Smooth muscle cell (in vitro differentiated cells): ENCODE measurements around the gene KCNE3. TPM values are rescaled to one million over a fixed set of nuclear protein-coding genes. Genes with fewer than 3 reads are reported as not detected.

Source experiments
- DNase-seq: peaks from one replicate; lab custom pipeline; 2025; ENCODE audit not compliant: unreplicated experiment; lab: John Stamatoyannopoulos, UW
- H2AFZ ChIP-seq: fragments of 200-600 bp; sonication (generic); 2 replicates; pipeline ENCODE4 v1.6.0; 2016; ENCODE audit warnings: antibody characterized with exemption, low read depth, mild to moderate bottlenecking
- H3F3A ChIP-seq: fragments of 200-600 bp; sonication (generic); 2 replicates; pipeline ENCODE4 v1.6.0; 2017; ENCODE audit warnings: antibody characterized with exemption, low read depth
- H3K27ac ChIP-seq: fragments of 200-600 bp; sonication (generic); 2 replicates; pipeline ENCODE4 v1.5.1; 2016; ENCODE audit warnings: low read depth, mild to moderate bottlenecking
- H3K27me3 ChIP-seq: fragments of 200-600 bp; sonication (generic); 2 replicates; pipeline ENCODE4 v1.6.1; 2016; ENCODE audit warnings: low read depth, mild to moderate bottlenecking
- H3K36me3 ChIP-seq: fragments of 200-600 bp; sonication (generic); 2 replicates; pipeline ENCODE4 v1.5.1; 2016; ENCODE audit warnings: low read depth
- H3K4me1 ChIP-seq: fragments of 200-600 bp; sonication (generic); 2 replicates; pipeline ENCODE4 v1.5.1; 2016; ENCODE audit warnings: low read depth
- H3K4me2 ChIP-seq: fragments of 200-600 bp; sonication (generic); 2 replicates; pipeline ENCODE4 v1.6.0; 2016; ENCODE audit warnings: mild to moderate bottlenecking
- H3K4me3 ChIP-seq: fragments of 200-600 bp; sonication (generic); 2 replicates; pipeline ENCODE4 v1.5.1; 2016; ENCODE audit warnings: mild to moderate bottlenecking
- H3K79me2 ChIP-seq: fragments of 200-600 bp; sonication (generic); 2 replicates; pipeline ENCODE4 v1.6.0; 2016; ENCODE audit warnings: low read depth, mild to moderate bottlenecking
- H3K9ac ChIP-seq: fragments of 200-600 bp; sonication (generic); 2 replicates; pipeline ENCODE4 v1.6.0; 2016; ENCODE audit warnings: low read depth
- H3K9me3 ChIP-seq: fragments of 200-600 bp; sonication (generic); replicated peaks from 2 replicates; pipeline ENCODE4 v1.5.1; 2016; ENCODE audit warnings: low read depth
- H4K20me1 ChIP-seq: fragments of 200-600 bp; sonication (generic); 2 replicates; pipeline ENCODE4 v1.6.0; 2016; ENCODE audit warnings: low read depth
- CTCF ChIP-seq: fragments of 200-600 bp; sonication (generic); IDR thresholded peaks from 2 replicates; pipeline ENCODE4 v1.5.1; 2017; ENCODE audit warnings: borderline replicate concordance, mild to moderate bottlenecking, antibody characterized with exemption; ENCODE audit not compliant: insufficient read depth, poor library complexity, severe bottlenecking
- WGBS: methylation state at CpG from one replicate; pipeline ENCODE4 v1.1.7; 2016; ENCODE audit warnings: low lambda C conversion rate; 5-methylcytosine and 5-hydroxymethylcytosine counted together
- polyA plus RNA-seq: library from polyadenylated mRNA; unstranded; fragments of >200 nt; fragmentation: Nextera tagmentation; extraction: Ambion mirVana; gene quantifications from 2 replicates; pipeline ENCODE4 v1.2.1, GENCODE V29; 2016
- total RNA-seq: library from RNA; depleted of rRNA; stranded (reverse); fragments of >200 nt; gene quantifications from 2 replicates; pipeline ENCODE4 v1.2.3, GENCODE V29; 2014

The KCNE3 gene
- total and polyA plus RNA-seq, 2 experiments from 2014 or later: 3.9 to 5.1 TPM

- H3K9me3 ChIP-seq: no peaks in the 10 kb centered on the region
- H3K27me3 ChIP-seq: no peaks in the 10 kb centered on the region
- H3K27ac ChIP-seq: no peak overlapping the region
- no peak overlapping the region for H3K4me3 ChIP-seq
- peaks cover 15% of the 10 kb centered on the region for H3F3A ChIP-seq
- H3K4me2 ChIP-seq: no peak overlapping the region
- peaks cover 5% of the 10 kb centered on the region for H3K4me1 ChIP-seq
- no peak for DNase-seq
- no peaks in the 10 kb centered on the region for H4K20me1 ChIP-seq
- TF ChIP-seq CTCF: no peak
- WGBS: 100% methylated on average over 1 of the region's 1 CpG
- no peak overlapping the region for H3K9ac ChIP-seq
- no peak overlapping the region for H2AFZ ChIP-seq
- no peaks in the 10 kb centered on the region for H3K36me3 ChIP-seq
- no peaks in the 10 kb centered on the region for H3K79me2 ChIP-seq
Measured at GRCh38 chr11:74438681-74439080, 28.7 kb downstream of the KCNE3 start.

GRCh38 chr11:74437441-74438042 is 29.8 kb downstream of the KCNE3 start:
- no peaks in the 10 kb centered on the region for H3K27me3 ChIP-seq
- H3K4me2 ChIP-seq: peak overlapping the region; percentile 12
- no peaks in the 10 kb centered on the region for H3K79me2 ChIP-seq
- no peaks in the 10 kb centered on the region for H3K36me3 ChIP-seq
- DNase-seq: no peak
- peaks cover 15% of the 10 kb centered on the region for H3F3A ChIP-seq
- H3K4me1 ChIP-seq: no peaks in the 10 kb centered on the region
- no peaks in the 10 kb centered on the region for H4K20me1 ChIP-seq
- no peak overlapping the region for H3K9ac ChIP-seq
- no peak overlapping the region for H3K4me3 ChIP-seq
- no peak overlapping the region for H2AFZ ChIP-seq
- H3K27ac ChIP-seq: peak overlapping the region; percentile 71
- 59% methylated on average over 1 of the region's 1 CpG for WGBS
- H3K9me3 ChIP-seq: no peaks in the 10 kb centered on the region
- no peak for TF ChIP-seq CTCF

- H3F3A ChIP-seq: peaks cover 15% of the 10 kb centered on the region
- H3K4me2 ChIP-seq: peak overlapping the region; percentile 17
- 55% methylated on average over 7 of the region's 7 CpGs for WGBS
- no peak overlapping the region for H3K9ac ChIP-seq
- H3K9me3 ChIP-seq: no peaks in the 10 kb centered on the region
- no peak overlapping the region for H3K4me3 ChIP-seq
- TF ChIP-seq CTCF: no peak
- no peak overlapping the region for H2AFZ ChIP-seq
- no peaks in the 10 kb centered on the region for H3K79me2 ChIP-seq
- H3K27ac ChIP-seq: no peak overlapping the region
- no peaks in the 10 kb centered on the region for H4K20me1 ChIP-seq
- no peaks in the 10 kb centered on the region for H3K36me3 ChIP-seq
- H3K27me3 ChIP-seq: no peaks in the 10 kb centered on the region
- no peaks in the 10 kb centered on the region for H3K4me1 ChIP-seq
- DNase-seq: no peak
Measured at GRCh38 chr11:74434528-74434927, 32.8 kb downstream of the KCNE3 start.

- H3K4me2 ChIP-seq: no peak overlapping the region
- 98% methylated on average over 3 of the region's 3 CpGs for WGBS
- H3K36me3 ChIP-seq: no peaks in the 10 kb centered on the region
- H3K4me3 ChIP-seq: no peak overlapping the region
- no peaks in the 10 kb centered on the region for H3F3A ChIP-seq
- no peak overlapping the region for H3K9ac ChIP-seq
- no peaks in the 10 kb centered on the region for H4K20me1 ChIP-seq
- H3K27ac ChIP-seq: no peak overlapping the region
- no peak for DNase-seq
- H3K27me3 ChIP-seq: no peaks in the 10 kb centered on the region
- H2AFZ ChIP-seq: no peak overlapping the region
- no peak for TF ChIP-seq CTCF
- no peaks in the 10 kb centered on the region for H3K4me1 ChIP-seq
- H3K9me3 ChIP-seq: no peaks in the 10 kb centered on the region
- no peaks in the 10 kb centered on the region for H3K79me2 ChIP-seq
Measured at GRCh38 chr11:74429205-74429604, 38.1 kb downstream of the KCNE3 start.
